ENCODE measurements around the gene MIEF2. TPM values are rescaled to one million over a fixed set of nuclear protein-coding genes. Genes with fewer than 3 reads are reported as not detected.

Gene MIEF2
- total RNA-seq, 1 donor from 2014 or later, result 9.5 TPM

GRCh38 chr17:18257982-18258355 lies 2.5 kb upstream of the MIEF2 start:
- no peak for TF ChIP-seq CTCF (IDR thresholded peaks at IDR 0.05)
- intact Hi-C loops (cut with DNase I), result no loop called here
- H3K36me3 ChIP-seq, result peaks cover 37% of the 10 kb centered on the region
- H3K9me3 ChIP-seq, result no peaks in the 10 kb centered on the region
- ATAC-seq, result peak; percentile 75 to 79
- peak; percentile 87 for DNase-seq
- peak overlapping the region; percentile 98 for H3K4me3 ChIP-seq
- peak overlapping the region; percentile 99 for H3K27ac ChIP-seq
- no peaks in the 10 kb centered on the region for H3K27me3 ChIP-seq (ENCODE audit: low read depth)
- peaks cover 53% of the 10 kb centered on the region for H3K4me1 ChIP-seq

GRCh38 chr17:18258356-18259038 lies 2.0 kb upstream of the MIEF2 start, which contains the start of gene FLII:
Gene FLII, minus strand, starts transcription at chr17:18258738. Its CDS starts 48 bp downstream, at chr17:18258690.
- no peaks in the 10 kb centered on the region for H3K9me3 ChIP-seq
- H3K27me3 ChIP-seq (ENCODE audit: low read depth), result no peaks in the 10 kb centered on the region
- peaks cover 37% of the 10 kb centered on the region for H3K36me3 ChIP-seq
- intact Hi-C loops (cut with DNase I), result no loop called here
- peak; percentile 75 to 77 for ATAC-seq
- peak within 1 kb of the TSS; percentile 99 for H3K27ac ChIP-seq
- H3K4me3 ChIP-seq, result peak within 1 kb of the TSS; percentile 98
- peaks cover 54% of the 10 kb centered on the region for H3K4me1 ChIP-seq
- no peak for TF ChIP-seq CTCF (IDR thresholded peaks at IDR 0.05)
- DNase-seq, result peak; percentile 74

- Histone ChIP-seq H3K4me3 (peak overlapping the region; percentile 97), H3K27ac (peak overlapping the region; percentile 94), H3K27me3 (ENCODE audit: low read depth) (no peaks in the 10 kb centered on the region), H3K4me1 (peaks cover 54% of the 10 kb centered on the region), H3K9me3 (no peaks in the 10 kb centered on the region), H3K36me3 (peaks cover 37% of the 10 kb centered on the region)
- DNase-seq (peak; percentile 41), ATAC-seq (no peak)
- intact Hi-C loops (cut with DNase I), result no loop called here
- no peak for TF ChIP-seq CTCF (IDR thresholded peaks at IDR 0.05)
Measured at GRCh38 chr17:18259621-18260331, 686 bp upstream of the MIEF2 start.

- peak overlapping the region; percentile 94 for H3K27ac ChIP-seq
- intact Hi-C loops (cut with DNase I), result no loop called here
- ATAC-seq (peak; percentile 70 to 78), DNase-seq (peak; percentile 88)
- H3K4me3 ChIP-seq, result peak overlapping the region; percentile 97
- peaks cover 33% of the 10 kb centered on the region for H3K36me3 ChIP-seq
- no peaks in the 10 kb centered on the region for H3K27me3 ChIP-seq (ENCODE audit: low read depth)
- no peaks in the 10 kb centered on the region for H3K9me3 ChIP-seq
- TF ChIP-seq CTCF (IDR thresholded peaks at IDR 0.05), result no peak
- H3K4me1 ChIP-seq, result peaks cover 52% of the 10 kb centered on the region
Measured at GRCh38 chr17:18261146-18261515, 669 bp downstream of the MIEF2 start.

- DNase-seq (no peak), ATAC-seq (no peak)
- intact Hi-C loops (cut with DNase I), result no loop called here
- no peak for TF ChIP-seq CTCF (IDR thresholded peaks at IDR 0.05)
- peaks cover 47% of the 10 kb centered on the region for H3K4me1 ChIP-seq
- peak overlapping the region; percentile 97 for H3K4me3 ChIP-seq
- peaks cover 28% of the 10 kb centered on the region for H3K36me3 ChIP-seq
- H3K27me3 ChIP-seq (ENCODE audit: low read depth), result no peaks in the 10 kb centered on the region
- H3K9me3 ChIP-seq, result no peaks in the 10 kb centered on the region
- H3K27ac ChIP-seq, result peak overlapping the region; percentile 94
Measured at GRCh38 chr17:18261659-18262058, 1.2 kb downstream of the MIEF2 start.

All from lower lobe of right lung (tissue), 2 donors.